Measurements from ENCODE around the gene THAP6. TPM values are rescaled to one million over a fixed set of nuclear protein-coding genes. Genes with fewer than 3 reads are reported as not detected.
"Not testable (repeated sequence)": the region's sequence is repeated elsewhere in the genome, so short reads cannot be mapped to it uniquely, and the experiment has no call there.

THAP6 gene
- total RNA-seq, 1 experiment from 2014 or later: 27.6 TPM

DNA sequence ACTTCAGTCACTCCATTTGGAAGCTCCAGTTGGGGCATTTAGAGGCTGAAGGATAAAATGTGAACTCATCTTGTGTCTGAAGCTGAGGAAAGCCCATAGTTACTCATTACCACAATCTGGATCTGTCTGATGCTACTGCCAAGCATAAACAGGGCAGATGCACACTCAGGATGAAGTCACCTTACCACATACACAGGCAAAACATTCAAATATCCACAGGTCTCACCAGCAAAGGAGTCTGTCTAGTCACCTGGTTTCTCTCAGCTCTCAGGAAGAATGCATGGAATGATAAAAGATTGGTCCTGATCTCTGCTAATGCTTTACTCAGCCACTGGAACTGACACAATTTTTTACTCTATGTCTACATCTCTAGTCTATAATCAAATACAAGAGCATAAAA lies 28.6 kb downstream of the THAP6 start:
- Mint-ChIP-seq H3K4me3 (ENCODE audit: unreplicated experiment) (no peak overlapping the region), H3K4me1 (ENCODE audit: insufficient read depth, unreplicated experiment) (peaks cover 6% of the 10 kb centered on the region), H3K27ac (ENCODE audit: low read depth, unreplicated experiment) (no peak overlapping the region), H3K9me3 (ENCODE audit: unreplicated experiment) (peaks cover 8% of the 10 kb centered on the region), H3K27me3 (ENCODE audit: insufficient read depth, unreplicated experiment) (no peaks in the 10 kb centered on the region), H3K36me3 (ENCODE audit: insufficient read depth, unreplicated experiment) (no peaks in the 10 kb centered on the region)
- POLR2A ChIA-PET: interaction anchor here (0.7 to 1.5 kb wide), 5 partner anchors 8 to 30 kb away, joined by 3 to 4 read pairs (median 3); partner anchors contain the start of genes ODAPH, RCHY1 and THAP6
- CTCF ChIA-PET: no interaction called here
- intact Hi-C loops (cut with micrococcal nuclease): no loop called here
- DNase-seq (ENCODE audit: unreplicated experiment): peak; percentile 27
- TF ChIP-seq, protein P1, sequence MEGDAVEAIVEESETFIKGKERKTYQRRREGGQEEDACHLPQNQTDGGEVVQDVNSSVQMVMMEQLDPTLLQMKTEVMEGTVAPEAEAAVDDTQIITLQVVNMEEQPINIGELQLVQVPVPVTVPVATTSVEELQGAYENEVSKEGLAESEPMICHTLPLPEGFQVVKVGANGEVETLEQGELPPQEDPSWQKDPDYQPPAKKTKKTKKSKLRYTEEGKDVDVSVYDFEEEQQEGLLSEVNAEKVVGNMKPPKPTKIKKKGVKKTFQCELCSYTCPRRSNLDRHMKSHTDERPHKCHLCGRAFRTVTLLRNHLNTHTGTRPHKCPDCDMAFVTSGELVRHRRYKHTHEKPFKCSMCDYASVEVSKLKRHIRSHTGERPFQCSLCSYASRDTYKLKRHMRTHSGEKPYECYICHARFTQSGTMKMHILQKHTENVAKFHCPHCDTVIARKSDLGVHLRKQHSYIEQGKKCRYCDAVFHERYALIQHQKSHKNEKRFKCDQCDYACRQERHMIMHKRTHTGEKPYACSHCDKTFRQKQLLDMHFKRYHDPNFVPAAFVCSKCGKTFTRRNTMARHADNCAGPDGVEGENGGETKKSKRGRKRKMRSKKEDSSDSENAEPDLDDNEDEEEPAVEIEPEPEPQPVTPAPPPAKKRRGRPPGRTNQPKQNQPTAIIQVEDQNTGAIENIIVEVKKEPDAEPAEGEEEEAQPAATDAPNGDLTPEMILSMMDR (IDR thresholded peaks at IDR 0.05; ENCODE audit: unreplicated experiment): no peak
- BruUV-seq (replicated peaks): no TSS peak

DNA sequence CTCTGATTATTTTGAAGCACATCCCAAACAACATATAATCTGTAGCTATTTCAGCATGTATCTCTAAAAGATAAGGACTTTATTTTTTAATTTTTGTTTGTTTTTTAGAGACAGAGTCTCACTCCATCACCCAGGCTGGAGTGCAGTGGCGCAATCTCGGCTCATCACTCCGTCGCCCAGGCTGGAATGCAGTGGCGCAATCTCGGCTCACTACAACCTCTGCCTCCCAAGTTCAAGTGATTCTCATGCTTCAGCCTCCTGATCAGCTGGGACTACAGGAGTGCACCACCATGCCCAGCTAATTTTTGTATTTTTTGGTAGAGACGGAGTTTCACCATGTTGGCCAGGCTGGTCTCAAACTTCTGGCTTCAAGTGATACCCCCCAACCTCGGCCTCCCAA lies 29.9 kb downstream of the THAP6 start:
- POLR2A ChIA-PET: interaction anchor here (0.6 to 1.0 kb wide), 2 partner anchors 30 to 684 kb away, joined by 3 to 4 read pairs; partner anchors contain the start of genes RCHY1 and THAP6
- not testable (repeated sequence) for H3K9me3 Mint-ChIP-seq (ENCODE audit: unreplicated experiment); H3K4me1 Mint-ChIP-seq (ENCODE audit: insufficient read depth, unreplicated experiment)

DNA sequence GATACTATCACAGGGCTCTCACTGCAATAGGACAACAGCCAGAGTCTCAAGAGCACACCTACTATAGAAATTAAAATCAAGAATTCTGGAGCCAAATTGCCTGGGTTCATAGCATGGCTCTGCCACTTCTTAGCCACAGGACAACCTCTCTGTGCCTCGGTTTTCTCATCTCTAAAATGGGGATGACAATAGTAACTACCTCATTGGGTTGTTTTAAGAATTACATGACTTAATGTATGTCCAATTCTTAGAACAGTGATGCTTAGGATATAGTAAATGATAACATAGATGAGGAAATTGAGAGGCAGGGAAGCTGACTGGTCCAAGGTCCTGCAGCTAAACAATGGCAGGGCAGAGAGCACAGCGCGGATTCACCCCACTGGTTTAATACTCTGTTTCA lies 30.6 kb downstream of the THAP6 start:
- intact Hi-C loops (cut with micrococcal nuclease): no loop called here
- POLR2A ChIA-PET: interaction anchor here (1.2 to 1.4 kb wide), 2 partner anchors 11 to 30 kb away, joined by 3 to 5 read pairs; partner anchors contain the start of genes ODAPH, RCHY1 and THAP6
- no peak for DNase-seq (ENCODE audit: unreplicated experiment)
- H3K4me3 Mint-ChIP-seq (ENCODE audit: unreplicated experiment): no peak overlapping the region
- TF ChIP-seq, protein P1 (IDR thresholded peaks at IDR 0.05; ENCODE audit: unreplicated experiment): no peak
- H3K4me1 Mint-ChIP-seq (ENCODE audit: insufficient read depth, unreplicated experiment): peaks cover 6% of the 10 kb centered on the region
- no TSS peak for BruUV-seq (replicated peaks)
- no peaks in the 10 kb centered on the region for H3K36me3 Mint-ChIP-seq (ENCODE audit: insufficient read depth, unreplicated experiment)
- no peaks in the 10 kb centered on the region for H3K9me3 Mint-ChIP-seq (ENCODE audit: unreplicated experiment)
- CTCF ChIA-PET: no interaction called here
- H3K27ac Mint-ChIP-seq (ENCODE audit: low read depth, unreplicated experiment): no peak overlapping the region
- H3K27me3 Mint-ChIP-seq (ENCODE audit: insufficient read depth, unreplicated experiment): no peaks in the 10 kb centered on the region

More for the DNA sequence above, 29.9 kb downstream of the THAP6 start:
- intact Hi-C loops (cut with micrococcal nuclease); CTCF ChIA-PET; H3K27me3 Mint-ChIP-seq (ENCODE audit: insufficient read depth, unreplicated experiment); BruUV-seq (replicated peaks); H3K27ac Mint-ChIP-seq (ENCODE audit: low read depth, unreplicated experiment); H3K36me3 Mint-ChIP-seq (ENCODE audit: insufficient read depth, unreplicated experiment); H3K4me3 Mint-ChIP-seq (ENCODE audit: unreplicated experiment): not testable (repeated sequence)
- DNase-seq (ENCODE audit: unreplicated experiment): peak; percentile 23

DNA sequence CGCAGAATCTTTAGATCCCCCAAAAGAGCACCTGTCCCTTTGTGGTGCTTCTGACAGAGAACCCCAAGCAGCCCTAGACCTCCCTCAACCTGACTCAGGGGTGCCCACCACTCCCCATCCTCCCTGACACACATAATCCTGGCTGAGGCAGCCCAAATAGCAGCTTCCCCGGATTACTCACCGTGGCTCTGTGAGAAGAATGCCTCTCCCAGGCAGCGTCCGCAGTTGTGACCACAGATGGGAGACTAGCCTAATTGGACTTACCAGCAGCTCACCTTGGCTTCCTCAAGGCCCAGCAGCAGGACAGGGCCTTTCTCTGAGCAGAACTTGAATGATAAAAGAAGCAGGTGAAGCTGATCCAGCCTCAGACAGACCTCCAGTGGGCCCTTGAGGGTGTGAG lies 31.3 kb downstream of the THAP6 start:
- TF ChIP-seq, protein P1 (IDR thresholded peaks at IDR 0.05; ENCODE audit: unreplicated experiment): no peak
- intact Hi-C loops (cut with micrococcal nuclease): no loop called here
- POLR2A ChIA-PET: interaction anchor here (1.2 to 1.4 kb wide), 2 partner anchors 11 to 31 kb away, joined by 3 to 5 read pairs; partner anchors contain the start of genes ODAPH, RCHY1 and THAP6
- DNase-seq (ENCODE audit: unreplicated experiment): no peak
- H3K4me1 Mint-ChIP-seq (ENCODE audit: insufficient read depth, unreplicated experiment): peaks cover 6% of the 10 kb centered on the region
- no peaks in the 10 kb centered on the region for H3K9me3 Mint-ChIP-seq (ENCODE audit: unreplicated experiment)
- no peak overlapping the region for H3K27ac Mint-ChIP-seq (ENCODE audit: low read depth, unreplicated experiment)
- CTCF ChIA-PET: interaction anchor here (1.6 kb wide), 1 partner anchor 10 kb away, joined by 6 read pairs; the partner anchor contains the start of gene ODAPH
- no TSS peak for BruUV-seq (replicated peaks)
- no peaks in the 10 kb centered on the region for H3K27me3 Mint-ChIP-seq (ENCODE audit: insufficient read depth, unreplicated experiment)
- H3K36me3 Mint-ChIP-seq (ENCODE audit: insufficient read depth, unreplicated experiment): no peaks in the 10 kb centered on the region
- H3K4me3 Mint-ChIP-seq (ENCODE audit: unreplicated experiment): no peak overlapping the region
